Tibial nerve (tissue), 4 donors: Measurements from ENCODE around the gene ZNF264.

Experiments used
- CTCF ChIP-seq, 5 experiments: fragments of 200-600 bp in 3 of 5; fragments of 450-650 bp in 2 of 5; sonication (generic) in 3 of 5; IDR thresholded peaks; one replicate each; pipeline ENCODE4 v1.5.1; 2016 to 2019; ENCODE audit warnings: antibody characterized with exemption in 5 of 5, mild to moderate bottlenecking in 3 of 5, moderate library complexity in 2 of 5
- EP300 ChIP-seq, 2 donors: sonication (generic); formaldehyde crosslinking; IDR thresholded peaks; one replicate each; pipeline ENCODE4 v1.6.1; 2017; ENCODE audit warnings: antibody characterized with exemption in 2 of 2, mild to moderate bottlenecking in 1 of 2
- POLR2A ChIP-seq, 2 donors: fragments of 450-650 bp; IDR thresholded peaks; one replicate each; pipeline ENCODE4 v1.6.1; 2017; ENCODE audit warnings: antibody characterized with exemption in 2 of 2, mild to moderate bottlenecking in 2 of 2, moderate library complexity in 2 of 2

GRCh38 chr19:57141699-57142098 is 49.6 kb upstream of the ZNF264 start:
- TF ChIP-seq CTCF (IDR thresholded peaks at IDR 0.05) (no peak), EP300 (IDR thresholded peaks at IDR 0.05) (no peak), POLR2A (IDR thresholded peaks at IDR 0.05) (no peak)
